ENCODE results near the gene NOL9.
A peak's percentile ranks its signal among the peaks of the same experiment; 100 is the strongest.
"Not testable (repeated sequence)": the region's sequence is repeated elsewhere in the genome, so short reads cannot be mapped to it uniquely, and the experiment has no call there.

NOL9 gene

DNA sequence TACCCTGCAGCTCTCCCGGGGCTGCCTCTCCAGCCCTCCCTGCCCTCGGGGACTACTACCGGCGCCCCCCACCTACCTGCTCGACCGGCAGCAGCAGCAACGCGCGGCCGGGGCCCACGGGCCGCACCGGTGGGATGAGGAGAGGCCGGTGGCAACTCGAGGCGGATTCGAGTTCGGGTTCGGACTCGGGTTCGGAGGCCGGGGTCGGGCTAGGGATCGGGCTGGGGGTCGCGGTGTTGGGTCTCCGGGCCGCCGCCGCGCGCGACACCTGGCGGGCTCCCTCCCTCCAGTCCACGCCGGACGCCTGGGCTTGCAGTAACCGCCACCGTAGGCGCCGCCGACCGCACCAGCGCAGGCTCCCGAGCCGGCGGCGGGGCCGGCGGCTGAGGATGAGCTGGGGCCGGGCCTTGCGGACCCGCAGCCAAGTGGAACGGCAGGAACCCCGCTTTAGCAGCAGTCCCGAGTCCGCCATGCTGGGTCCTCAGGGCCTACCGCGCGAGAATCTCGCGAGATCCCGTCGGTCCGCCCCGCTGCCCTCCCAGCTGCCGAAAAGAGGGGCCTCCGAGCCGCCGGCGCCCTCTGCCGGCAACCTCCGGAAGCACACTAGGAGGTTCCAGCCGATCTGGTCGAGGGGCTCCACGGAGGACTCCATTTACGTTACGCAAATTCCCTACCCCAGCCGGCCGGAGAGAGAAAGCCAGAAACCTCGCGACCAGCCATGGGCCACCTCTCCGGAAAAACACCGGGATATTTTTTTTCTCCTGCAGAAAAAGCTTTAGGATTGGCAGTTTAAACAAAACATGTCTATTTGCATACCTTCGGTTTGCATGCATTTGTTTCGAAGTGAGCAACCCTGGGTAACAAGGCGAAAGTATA, at the start of gene NOL9:
Gene NOL9, minus strand, starts transcription at position 483 of the 876 bp plus-strand sequence. Its CDS starts 11 bp downstream, at position 472.
- peak; percentile 95 for DNase-seq

DNA sequence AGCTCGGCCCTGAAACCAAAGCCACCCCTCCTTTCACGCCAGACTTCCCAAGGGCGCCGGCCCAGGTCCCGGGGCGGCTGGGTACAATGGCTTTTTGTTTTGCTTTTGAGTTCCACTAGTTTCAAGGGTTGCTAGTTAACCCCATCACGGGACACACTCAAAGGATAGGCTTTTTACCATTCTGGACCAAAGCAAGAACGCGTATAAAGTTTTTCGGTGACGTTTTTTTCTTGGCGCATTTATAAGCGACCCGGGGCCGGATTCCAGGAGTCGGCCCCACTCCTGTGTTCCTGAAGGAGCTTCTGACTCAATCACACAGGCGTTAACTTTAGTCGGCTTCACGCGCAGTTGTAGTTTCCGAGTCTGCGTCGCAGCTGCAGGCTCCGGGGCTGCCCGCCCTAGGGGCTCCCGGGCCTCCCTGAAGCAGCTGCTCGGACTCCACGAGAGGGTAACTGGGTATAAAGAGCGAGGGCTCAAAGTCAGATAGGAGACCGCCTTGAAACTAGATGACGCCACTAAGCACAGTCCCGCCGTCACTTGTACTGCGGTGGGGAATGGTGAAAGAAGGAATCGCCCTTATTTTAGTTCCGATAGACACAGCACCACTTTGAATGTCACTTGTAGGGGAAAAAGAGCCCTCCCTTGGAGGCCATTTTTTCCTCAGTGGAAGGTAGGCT, 49.1 kb upstream of the NOL9 start:
- no peak for DNase-seq

DNA sequence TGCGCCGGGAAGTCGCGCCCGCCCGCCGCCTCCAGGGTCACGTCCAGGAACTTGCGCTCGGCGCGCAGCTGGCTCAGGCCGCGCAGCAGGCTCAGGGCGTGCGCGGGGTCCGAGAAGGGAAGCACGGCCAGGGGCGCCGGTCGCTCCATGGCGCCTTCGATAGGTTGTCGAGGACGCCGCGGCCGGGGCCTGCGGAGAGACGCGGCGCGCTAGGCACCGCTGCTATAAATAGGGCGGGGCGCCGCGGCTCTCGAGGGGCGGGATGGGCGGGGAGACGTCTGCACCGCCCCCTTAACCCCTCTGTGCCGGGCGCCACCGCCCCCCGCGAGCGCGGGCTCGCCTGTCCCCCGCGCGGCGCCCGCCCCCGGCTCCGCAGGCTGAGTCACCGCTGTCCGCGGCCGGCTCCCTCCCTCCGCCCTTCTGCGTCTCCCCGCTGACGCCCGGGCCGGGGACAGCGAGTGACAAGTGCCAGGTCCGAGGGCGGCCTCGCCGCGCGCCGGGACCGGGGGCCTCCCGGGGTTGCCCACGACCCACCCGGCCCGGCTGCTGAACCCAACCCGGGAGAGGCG, 48.4 kb upstream of the NOL9 start, which contains the start of gene KLHL21:
Gene KLHL21, minus strand, starts transcription at position 201 of the 569 bp plus-strand sequence. Its CDS starts 52 bp downstream, at position 149.
- DNase-seq, result peak; percentile 46

DNA sequence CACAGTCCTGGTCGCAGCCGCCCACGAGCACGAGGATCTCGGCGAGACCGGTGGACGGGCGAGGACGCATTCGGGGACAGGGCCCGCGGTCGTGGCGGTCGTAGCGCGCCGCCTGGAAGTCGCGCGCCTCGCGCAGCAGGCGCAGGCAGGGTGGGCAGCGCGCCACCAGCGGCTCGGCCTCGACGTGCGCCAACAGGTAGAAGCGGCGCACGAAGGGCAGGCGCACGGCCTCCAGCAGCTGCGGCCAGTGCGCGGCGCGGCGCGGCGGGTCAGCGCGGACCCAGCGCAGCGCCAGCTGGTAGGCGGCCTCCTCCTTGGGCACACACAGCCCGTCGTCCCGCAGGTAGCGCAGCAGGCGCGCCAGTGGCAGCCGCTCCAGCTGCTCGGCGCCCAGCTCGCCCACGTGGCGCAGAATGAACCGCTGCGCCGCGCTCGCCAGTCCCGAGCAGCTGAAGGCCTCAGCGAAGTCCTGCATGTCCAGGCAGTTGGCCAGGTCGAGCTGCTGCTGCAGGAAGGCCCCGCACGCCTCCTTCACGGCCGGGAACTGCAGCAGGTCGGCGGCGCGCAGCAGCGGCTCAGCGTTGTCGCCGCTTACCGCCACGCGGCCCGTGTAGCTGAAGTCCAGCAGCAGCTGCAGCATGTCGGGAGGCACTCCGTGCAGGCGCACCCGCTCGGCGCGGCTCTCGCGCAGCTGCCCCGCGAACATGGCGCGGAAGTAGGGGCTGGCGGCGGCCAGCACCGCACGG, 47.8 kb upstream of the NOL9 start:
- DNase-seq, result no peak

DNA sequence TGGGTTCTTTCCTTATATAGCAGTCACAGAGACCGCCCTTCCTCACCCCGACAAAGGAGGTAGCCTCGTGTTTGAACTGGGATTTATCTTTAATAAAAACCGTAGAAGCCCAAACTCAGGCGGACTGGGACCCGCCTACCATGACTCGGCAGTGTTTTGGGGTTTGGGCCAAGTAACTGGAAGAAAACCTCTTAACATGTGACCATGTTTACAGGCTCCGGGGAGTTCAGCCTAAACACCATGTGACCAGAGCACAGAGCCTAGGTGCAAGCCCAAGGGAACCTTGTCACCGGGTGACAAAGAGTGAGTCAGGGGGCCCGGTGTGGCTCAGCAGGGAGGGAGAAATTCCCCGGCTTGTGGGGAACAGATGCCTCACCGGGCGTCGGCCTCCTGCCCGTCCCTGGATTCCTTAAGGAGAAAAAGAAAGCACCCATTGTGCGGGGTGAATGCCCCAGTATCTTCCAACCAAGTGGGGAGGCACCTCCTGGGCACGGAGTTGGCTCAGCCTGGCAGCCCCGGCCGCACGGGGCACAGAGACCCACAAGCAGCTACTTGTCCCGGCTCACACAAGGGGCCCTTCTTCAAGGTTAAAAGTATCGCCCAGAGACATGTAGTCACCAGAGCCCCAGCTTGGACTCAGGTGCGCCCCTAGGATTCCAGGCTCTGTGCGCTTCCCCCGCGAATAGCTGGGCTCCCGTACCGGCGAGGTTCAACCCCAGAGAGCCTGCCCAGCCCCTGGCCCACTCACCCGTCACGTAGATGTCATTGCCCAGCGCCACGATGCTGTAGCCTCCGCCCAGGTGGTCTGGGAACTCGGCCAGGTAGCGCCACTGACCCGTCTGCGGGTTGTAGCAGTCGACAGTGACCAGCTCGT, 47.0 kb upstream of the NOL9 start:
- peak; percentile 31 for DNase-seq

DNA sequence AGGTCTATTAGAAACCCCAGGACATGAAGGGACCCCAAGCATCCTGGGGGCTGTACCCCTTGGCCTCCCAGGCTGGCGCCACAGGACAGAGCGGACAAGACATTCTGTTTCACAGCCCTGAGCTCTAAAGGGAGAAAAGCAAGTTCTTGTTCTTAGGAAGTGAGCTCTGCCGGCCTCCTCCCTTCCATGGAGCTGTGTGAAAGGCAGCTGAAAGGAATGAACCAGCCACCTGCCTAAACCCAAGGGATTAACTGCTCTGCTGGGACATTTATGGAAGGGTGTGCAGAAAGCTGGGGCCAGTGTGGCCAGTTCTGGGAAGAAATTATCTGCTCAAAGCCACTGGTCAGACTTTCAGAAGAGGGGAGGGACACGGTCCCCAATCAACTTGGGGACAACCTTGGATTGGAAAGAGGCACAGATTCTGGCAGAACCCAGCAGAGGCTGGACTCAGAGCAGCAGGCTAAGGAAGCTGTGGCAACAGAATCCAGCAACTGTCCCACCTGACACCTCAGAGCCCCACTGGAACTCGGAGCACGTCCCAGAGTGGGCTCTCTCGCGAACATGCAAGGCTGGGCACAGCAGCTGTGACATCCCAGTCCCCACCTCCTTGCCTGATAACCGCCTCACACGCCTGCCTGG, 46.2 kb upstream of the NOL9 start:
- DNase-seq, result no peak

DNA sequence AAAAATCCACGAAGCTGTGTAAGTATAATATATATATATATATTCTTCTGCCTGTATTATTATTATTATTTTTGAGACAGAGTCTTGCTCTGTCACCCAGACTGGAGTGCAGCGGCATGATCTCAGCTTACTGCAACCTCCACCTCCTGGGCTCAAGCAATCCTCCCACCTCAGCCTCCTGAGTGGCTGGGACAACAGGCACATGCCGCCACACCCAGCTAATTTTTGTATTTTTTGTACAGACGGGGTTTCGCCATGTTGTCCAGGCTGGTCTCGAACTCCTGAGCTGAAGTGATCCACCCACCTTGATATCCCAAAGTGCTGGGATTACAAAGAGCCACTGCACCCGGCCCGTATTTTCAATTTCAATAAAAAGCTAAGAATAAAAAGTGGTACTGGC, 45.7 kb upstream of the NOL9 start:
- not testable (repeated sequence) for DNase-seq

DNA sequence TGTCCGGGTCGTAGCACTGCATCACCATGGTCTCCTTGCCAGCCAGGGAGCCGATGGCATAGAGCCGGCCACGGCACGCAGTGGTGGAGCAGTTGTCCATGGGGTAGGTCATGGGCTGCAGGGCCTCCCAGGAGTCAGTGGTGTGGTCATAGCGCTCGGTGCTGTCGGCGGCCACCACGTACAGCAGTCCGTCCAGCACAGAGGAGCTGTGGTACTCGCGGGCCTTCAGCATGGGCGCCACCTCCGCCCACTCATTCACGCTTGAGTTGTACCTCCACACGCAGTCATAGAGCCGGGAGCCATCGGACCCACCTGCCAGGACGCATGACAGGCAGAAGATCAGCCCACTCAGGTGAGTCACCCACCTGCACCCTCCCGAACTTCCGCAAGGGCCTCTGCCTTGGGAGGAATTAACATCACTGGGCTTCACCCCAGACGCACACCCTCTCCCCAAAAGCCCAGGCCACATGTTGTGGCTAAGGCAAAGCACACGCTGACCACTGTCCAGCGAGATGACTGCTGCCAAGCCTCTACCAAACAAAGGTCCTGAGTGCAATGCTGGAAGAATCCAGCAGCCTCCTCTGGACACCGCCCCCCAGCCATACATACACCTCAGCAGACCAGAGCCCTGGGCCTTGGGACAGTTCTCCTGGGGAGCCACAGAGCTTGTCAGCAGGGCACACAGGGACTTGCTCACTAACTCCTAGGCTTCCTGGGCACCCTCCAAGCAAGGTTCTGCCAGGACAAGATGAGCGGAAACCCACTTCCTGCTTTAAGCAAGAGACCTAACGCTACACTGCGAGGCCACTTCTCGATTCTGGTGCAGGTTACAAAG, 45.0 kb upstream of the NOL9 start:
- DNase-seq, result no peak

DNA sequence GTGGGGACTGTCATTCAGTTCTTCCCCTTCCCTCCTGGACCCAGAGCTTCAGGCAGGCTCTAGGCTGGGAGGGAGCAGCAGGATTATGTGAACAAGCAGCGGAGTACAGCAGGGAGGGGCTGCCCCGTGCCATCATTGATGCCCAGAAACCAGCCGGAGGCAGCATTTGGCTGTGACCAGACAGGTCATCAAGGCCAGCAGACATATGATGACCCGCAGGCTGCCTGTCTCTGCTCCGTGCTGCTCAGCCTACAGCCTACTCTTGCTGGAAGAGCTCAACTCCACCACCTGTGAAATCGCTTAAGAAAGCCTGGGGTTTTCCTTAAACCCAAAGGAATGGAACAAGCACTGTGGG, 43.4 kb upstream of the NOL9 start:
- DNase-seq, result no peak

DNA sequence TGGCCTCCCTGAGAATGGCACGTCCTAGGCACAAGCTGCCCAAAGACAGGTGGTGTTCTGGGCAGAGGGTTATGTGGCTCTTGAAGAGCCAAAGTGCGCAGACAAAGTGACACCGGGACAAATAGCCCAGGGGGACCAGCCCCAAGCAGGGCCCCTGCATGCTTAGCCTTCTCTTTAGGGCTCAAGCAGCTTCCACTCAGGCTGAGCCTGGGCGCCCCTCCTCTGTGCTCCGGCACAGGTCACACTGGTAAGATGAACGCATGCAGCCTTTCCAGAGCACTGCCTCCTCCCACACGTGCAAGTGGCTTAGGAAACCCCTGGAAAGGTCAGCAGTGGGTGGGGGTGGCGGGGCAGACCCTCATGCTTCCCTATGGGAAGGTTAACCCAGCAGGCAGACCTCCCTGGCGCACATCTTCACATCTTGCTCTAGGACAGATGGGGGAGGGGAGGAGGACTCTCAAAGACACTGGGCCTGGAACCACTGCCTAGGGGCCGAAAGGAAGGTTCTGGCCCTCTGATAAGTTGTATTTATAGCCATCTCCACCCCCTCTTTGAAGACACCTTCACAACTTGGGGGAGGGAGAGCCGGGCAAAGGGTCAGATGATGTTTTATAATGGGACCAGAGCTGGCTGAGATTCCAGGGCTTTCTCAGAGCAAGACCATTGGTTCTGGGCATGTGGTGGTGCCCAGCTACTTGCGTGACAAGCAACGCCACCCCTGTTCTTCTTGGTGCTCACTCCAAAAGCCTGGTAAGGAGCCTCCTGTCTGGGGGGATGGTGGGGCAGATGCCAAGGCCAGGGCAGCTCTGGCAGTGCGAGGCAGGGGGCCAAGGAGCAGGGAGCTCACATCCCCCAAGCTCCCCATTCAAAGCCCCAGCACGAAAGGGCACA, 42.8 kb upstream of the NOL9 start:
- DNase-seq, result no peak

DNA sequence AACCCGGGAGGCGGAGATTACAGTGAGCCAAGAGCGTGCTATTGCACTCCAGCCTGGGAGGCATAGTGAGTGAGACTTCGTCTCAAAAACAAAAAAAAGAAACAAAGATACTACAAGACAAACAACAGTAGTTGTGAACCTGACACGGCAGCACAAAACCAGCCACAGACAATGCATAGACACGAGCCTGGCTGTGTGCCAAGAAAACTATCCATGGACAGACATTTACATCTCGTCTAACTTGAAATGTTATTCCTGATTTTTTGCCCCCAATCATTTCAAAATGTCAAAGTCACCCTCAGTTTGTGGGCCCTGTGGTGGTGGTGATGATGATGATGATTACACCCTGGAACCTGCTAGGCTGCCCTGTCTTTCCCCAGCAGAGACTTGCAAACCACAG, 42.0 kb upstream of the NOL9 start:
- no peak for DNase-seq

DNA sequence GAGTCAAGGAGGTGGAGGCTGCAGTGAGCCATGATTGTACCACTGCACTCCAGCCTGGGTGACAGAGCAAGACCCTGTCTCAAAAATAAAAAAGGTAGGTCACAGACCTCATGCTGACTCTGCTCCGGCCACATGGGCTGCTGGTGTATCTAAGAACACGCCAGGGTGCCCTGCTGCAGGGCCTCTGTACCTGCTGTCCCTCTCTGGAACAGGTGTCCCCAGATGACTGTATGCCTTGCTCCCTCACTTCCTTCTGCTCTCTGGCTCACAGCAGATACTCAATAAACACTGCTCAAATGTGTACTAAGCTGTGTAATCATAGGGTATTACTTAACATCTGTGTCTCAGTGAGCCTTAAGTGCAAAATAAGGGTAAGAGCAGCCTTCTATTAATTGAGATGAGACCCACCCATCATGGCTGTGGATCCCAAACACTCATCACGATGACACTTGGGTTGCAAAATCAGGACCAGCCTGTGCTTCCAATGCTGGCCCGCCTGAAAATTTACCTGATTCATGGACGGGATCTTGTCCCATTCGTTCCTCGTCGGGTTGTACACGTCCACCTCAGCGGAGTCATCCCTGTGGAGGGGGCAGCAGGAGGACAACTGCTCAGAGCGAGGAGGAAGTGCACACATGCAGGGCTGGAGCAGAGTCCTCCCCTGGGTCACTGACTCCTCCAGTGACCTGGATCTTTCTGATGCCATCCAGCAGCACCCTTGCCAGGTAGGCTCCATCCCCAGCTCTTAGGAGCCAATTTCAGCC, 40.8 kb upstream of the NOL9 start:
- DNase-seq, result no peak

DNA sequence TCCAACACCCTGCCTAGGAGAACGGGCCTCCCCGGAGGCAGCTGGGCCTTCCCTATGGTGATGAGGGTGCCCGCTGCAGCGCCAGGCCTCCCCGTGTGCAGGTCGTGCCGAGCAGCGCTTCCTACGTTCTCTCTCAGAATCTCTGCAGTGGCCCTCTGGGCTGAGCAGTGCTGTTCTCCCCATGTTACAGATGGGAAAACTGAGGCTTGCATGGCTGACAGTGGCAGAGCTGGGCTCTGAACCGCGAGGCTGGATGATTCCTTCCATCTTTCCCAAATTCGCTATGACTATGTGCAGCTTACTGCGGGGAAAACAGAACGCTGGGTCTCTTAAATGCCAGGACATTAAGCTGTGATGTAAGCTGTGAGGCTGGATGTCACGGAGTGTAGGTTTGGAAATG, 39.5 kb upstream of the NOL9 start:
- no peak for DNase-seq

DNA sequence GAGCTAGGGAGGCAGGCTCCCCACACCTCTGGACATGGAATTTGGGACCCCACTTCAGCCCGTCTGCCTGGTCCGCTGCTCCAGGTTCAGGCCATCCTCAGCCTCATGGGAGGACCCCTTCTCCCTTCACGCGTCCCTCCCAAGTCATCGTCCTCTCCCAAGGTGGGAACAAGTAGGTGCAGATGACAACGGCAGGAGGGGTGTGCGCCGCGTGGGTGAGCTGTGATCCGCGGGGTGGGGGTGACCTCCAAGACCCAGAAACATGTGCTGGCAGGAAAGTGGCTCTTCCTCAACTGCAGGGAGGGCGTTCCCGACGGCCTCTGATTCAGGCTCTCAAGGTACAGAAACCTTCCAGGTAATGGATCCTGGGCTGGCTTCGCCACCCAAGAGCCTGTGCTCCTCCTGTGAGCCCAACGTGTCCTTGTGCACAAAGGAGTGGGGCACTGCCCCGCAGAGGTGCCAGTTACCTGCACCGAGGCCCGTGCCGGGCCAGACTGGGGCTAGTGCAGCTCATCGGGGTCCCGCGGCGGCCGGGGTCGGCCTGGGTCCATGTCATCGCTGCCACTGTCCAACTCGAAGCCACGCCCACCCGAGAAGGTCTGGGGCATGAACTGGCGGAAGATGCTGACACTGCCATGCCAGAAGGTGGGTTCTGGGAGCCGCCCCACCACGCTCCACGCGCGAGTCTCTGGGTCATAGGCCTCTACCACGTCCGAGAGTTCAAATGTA, 38.7 kb upstream of the NOL9 start:
- no peak for DNase-seq

DNA sequence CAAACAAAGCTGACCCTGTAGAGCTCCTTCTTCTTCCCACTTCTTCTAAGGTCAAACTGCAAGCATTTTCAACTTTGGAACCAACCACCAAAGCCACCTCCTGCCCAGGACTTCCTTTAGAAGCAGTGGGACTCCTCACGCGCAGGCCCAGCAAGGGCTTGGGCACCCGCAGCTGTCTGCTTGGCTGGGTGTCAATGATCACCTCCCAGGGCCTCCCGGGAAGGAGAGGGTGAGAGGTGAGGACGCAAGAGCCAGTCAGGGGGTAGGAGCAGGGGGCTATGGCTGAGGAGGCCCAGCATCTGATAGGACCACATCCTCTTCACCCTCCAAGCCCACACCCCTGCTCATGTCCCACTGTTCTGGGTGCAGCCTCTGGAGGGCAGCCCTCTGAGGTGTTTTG, 38.1 kb upstream of the NOL9 start:
- DNase-seq, result no peak

DNA sequence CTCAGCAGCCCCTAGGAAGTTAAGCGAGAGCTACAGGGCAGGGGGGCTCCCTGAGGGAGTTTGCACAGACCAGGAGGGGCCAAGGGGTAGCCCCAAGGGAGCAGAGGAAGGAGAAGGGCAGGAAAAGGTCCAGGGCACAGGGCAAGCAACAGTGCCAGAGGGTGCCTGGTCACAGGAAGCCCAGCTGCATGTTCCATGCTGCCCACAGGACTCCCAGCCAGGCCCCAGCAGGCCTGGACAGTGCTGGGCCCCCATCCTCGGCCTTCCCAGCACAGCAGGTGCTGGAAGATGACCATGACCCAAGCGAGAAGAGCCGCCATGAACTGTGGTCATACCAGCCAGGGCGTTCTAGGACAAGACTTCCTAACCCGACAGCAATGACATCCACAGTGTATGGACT, 37.3 kb upstream of the NOL9 start:
- DNase-seq, result no peak

DNA sequence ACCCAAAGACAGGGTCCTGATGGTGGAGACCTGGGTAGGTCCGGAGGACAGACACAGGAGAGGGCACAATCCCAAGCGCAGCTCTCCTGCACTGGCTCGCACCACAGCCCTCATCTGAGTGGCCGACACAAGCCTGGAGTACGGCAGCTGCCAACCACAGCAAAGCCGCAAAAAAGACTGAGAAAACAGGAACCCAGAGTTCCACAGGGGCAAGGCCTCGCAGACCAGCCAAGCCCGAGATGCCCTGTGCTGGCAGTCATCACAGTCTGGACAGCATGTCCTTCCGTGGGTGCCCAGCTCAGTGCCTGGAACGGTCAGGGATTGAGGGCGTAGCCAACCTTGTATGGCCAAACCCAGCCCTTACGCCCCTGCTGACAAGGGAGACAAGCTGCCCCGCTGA, 36.9 kb upstream of the NOL9 start:
- DNase-seq, result no peak

DNA sequence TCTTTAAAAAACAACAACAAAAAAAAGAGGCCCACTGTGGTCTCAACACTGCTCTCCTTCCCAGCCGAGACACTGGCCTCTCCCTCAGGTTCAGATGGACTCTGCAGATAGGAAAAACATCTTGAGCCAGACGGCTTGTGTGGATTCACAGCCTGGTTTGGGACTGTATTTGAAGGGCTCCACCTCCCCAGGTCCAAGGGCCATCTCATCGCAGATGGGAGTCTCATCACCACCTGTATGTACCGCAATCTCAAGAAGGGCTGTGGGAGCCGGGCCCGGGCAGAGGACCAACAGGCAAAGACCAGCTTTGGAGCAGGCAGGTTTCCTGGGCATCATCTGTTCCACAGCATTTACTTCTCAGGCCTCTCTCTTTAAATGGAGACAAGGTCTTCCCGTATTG, 35.7 kb upstream of the NOL9 start:
- DNase-seq, result no peak
